ENCODE measurements around the gene FAM78B. TPM values are rescaled to one million over a fixed set of nuclear protein-coding genes. Genes with fewer than 3 reads are reported as not detected.

The FAM78B gene
- total RNA-seq, 1 experiment from 2014 or later = 3.1 TPM

DNA sequence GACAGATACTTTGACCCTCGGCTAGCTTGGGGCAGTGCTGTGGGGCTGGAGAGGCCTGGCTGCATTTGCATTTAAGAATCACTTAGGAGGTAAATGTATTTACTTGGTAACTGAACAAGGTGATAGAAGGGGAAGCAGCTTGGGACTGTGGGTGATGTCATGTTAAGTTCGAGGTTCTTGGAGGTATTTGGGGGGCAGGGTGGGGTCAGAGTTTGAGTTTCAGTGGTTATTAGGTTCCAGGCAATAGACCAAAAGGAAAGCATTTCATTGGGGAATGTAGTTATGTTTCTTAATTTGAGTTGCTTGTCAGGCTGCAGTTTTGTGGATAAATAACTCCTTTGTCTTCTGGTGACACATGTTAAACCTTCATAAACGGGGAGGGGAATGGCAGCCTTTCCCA, 2.4 kb upstream of the FAM78B start:
- no peak for DNase-seq (ENCODE audit: low read depth, low spot score)
- in situ Hi-C loops (cut with HindIII; ENCODE audit: low pct_unique_long_range_greater_than_20kb, low sequenced_read_pairs) = loop anchor here (25.0 kb wide), 1 partner anchor 457 kb away; no protein-coding TSS in a partner anchor

DNA sequence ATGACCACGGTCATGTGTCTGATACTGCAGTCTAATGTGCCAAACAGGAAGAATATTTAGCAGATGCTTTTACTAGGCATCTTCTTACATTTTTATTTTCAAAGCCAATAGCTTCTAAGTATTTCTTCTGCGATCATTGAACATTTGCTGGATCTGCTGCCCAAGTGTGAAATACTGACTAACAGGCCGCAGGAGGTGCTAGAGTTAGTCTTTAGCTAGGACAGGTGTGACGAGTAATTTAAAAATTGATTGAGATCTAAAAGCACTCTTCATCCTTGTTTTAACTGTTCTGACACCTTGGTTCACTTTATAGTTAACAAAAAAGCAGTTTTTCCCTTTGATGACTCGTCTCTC, 748 bp upstream of the FAM78B start:
- no peak for DNase-seq (ENCODE audit: low read depth, low spot score)
- in situ Hi-C loops (cut with HindIII; ENCODE audit: low pct_unique_long_range_greater_than_20kb, low sequenced_read_pairs) = loop anchor here (25.0 kb wide), 1 partner anchor 455 kb away; no protein-coding TSS in a partner anchor

DNA sequence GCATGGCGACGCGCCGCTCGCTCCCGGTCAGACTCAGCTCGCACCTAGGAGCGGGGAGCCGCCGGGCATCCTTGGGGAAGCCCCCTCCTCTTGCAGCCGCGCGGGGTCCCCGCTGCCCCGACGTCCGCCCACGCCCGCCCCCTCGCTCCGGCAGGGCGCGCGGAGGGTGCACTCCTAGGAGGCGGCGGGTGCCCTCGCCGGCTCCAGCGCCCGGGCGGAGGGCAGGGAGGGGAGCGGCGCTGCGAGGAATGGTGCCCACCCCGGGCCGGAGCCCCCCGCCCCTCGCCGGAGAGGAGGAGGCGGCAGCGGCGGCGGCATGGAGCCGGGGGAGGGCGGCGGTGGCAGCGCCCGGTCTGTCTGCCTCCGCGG, 488 bp downstream of the FAM78B start:
- in situ Hi-C loops (cut with HindIII; ENCODE audit: low pct_unique_long_range_greater_than_20kb, low sequenced_read_pairs) = loop anchor here (25.0 kb wide), 1 partner anchor 454 kb away; no protein-coding TSS in a partner anchor
- no peak for DNase-seq (ENCODE audit: low read depth, low spot score)

DNA sequence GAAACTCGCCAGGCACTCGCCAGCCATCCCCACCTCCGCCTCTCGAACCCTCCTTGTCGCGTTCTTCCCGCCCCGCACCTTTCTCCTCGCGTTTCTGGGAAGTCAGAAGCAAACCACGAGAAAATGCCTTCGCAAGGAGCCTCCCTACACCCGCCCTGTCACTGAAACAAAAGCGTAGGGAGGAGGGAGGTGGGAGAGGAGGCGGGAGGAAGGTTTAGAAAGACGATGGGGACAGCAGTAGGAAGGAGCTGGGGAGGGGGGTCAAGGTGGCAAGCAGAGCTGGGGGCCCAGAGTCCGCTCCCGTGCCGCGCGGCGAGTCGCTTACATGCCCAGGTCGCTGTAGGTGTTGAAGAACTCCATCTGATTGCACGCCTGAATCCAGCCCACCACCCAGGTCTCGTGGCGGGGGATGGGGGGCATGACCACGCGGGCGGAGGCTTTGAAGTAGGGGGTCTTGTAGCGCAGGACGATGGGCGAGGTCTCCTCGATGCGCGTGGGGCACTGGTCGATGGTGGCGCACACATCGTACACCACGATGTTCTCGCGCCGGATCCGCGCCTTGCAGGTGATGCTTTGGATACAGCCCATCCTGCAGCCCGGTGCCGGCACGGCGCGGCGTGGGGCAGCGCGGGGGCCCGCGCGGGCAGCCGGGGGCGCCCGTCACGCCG, 1.0 kb downstream of the FAM78B start:
- DNase-seq (ENCODE audit: low read depth, low spot score) = no peak
- in situ Hi-C loops (cut with HindIII; ENCODE audit: low pct_unique_long_range_greater_than_20kb, low sequenced_read_pairs) = loop anchor here (25.0 kb wide), 1 partner anchor 453 kb away; no protein-coding TSS in a partner anchor

DNA sequence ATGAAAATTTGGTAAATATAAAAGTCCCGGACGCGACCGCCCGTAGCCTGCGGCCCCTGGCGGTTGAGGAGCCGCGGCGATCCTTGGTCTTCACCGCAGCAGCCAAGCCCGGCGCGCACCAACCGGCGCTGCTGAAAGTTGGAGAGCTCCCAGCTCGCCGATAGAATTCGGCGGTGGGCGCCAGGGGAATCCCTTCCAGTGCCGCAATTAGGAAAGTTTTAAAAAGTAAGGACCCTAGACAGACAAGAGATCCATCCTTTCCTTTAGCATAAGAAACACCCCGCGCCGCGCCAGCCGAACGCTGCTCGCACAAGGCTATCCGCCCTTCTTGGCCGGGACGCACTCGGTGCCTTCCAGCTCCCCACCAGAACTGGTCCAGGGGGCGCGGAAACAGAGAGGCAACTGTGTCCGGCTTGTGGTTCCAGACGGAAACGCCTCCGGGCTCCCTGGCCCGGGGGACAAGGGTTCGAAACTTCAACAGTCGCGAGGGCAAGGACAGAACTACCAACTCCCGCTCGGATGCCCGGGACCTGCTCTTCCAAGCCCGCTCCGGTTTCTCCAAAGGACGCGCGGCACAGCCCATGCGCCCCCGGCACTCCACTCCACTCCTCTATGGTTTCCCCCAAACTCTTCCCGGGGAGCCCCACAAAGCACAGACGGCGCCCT, 1.7 kb downstream of the FAM78B start:
- DNase-seq (ENCODE audit: low read depth, low spot score) = no peak
- in situ Hi-C loops (cut with HindIII; ENCODE audit: low pct_unique_long_range_greater_than_20kb, low sequenced_read_pairs) = loop anchor here (25.0 kb wide), 1 partner anchor 453 kb away; no protein-coding TSS in a partner anchor

DNA sequence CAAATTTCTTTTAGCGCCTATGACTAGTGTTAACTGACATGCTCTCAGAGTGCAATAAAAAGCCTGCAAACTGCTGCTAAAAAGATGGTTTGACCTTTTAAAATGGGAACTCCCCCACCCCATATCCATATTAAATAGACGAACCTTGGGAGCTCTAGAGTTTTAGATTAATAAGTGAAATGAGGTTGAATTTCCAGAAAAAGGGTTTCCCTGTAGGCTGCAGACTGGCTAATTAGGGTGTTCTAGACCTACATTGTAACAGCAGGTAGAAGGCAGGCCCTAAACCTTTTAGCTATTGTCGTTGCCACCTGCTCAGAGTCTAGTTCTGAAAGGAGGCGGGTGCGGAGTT, 2.2 kb downstream of the FAM78B start:
- DNase-seq (ENCODE audit: low read depth, low spot score) = no peak
- in situ Hi-C loops (cut with HindIII; ENCODE audit: low pct_unique_long_range_greater_than_20kb, low sequenced_read_pairs) = loop anchor here (25.0 kb wide), 1 partner anchor 452 kb away; no protein-coding TSS in a partner anchor

DNA sequence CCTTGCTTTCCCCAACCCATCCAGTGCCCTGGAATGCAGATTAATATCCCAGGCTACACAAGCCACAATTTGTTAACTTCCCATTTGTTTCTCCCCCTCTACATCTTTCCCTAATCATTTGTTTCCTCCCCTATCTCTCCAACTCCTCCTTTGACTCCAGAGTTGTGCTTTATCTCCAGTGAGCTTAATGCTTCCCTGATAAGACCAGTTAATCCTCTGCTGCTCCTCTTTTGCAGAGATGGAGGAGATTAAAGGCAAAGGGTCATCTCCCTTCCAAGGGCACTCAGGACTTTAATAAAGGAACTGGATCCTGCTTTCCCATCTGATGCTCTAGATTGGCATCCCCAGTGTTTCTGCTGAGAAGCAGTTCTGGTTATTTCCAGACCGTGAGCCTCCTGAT, 7.1 kb downstream of the FAM78B start:
- DNase-seq (ENCODE audit: low read depth, low spot score) = no peak
- in situ Hi-C loops (cut with HindIII; ENCODE audit: low pct_unique_long_range_greater_than_20kb, low sequenced_read_pairs) = loop anchor here (25.0 kb wide), 1 partner anchor 447 kb away; no protein-coding TSS in a partner anchor

DNA sequence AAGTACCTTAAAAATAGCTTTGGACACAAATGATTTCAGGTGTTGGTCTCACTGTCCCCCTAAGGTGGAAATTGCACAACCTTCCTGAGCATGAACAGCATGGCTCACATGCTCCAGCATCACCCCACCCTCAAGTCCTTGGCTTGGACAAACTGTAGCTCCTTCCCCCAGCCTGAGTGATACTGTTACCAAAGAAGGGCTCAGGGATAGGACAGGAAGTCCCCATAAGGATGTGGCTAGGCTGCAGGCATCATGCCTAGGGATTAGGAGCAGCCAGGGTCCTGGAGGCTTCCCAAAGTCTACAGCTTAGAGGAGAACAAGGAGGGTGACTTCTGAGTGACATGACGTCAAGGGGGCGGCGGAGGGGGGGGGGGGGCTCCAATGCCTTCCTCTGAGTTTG, 10.1 kb downstream of the FAM78B start:
- no peak for DNase-seq (ENCODE audit: low read depth, low spot score)
- in situ Hi-C loops (cut with HindIII; ENCODE audit: low pct_unique_long_range_greater_than_20kb, low sequenced_read_pairs) = loop anchor here (25.0 kb wide), 1 partner anchor 444 kb away; no protein-coding TSS in a partner anchor

DNA sequence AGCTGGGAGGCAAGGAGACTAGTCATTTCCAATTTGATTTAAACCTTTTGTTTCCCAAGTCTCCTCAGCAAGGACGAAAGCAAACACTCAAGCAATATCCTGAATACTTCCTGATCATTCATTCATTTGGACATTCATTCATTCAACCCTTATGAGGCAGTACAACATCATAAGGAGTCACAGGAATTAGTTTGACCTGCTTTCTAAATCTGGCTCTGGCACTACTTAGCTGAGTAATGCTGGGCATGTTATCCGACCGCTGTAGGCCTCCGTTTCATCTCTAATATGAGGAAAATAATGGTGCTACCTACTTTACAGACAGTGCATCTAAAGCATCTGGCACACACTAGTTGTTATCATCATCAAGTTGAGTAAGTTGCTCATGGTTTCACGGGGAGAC, 11.7 kb downstream of the FAM78B start:
- in situ Hi-C loops (cut with HindIII; ENCODE audit: low pct_unique_long_range_greater_than_20kb, low sequenced_read_pairs) = loop anchor here (25.0 kb wide), 1 partner anchor 443 kb away; no protein-coding TSS in a partner anchor
- no peak for DNase-seq (ENCODE audit: low read depth, low spot score)

DNA sequence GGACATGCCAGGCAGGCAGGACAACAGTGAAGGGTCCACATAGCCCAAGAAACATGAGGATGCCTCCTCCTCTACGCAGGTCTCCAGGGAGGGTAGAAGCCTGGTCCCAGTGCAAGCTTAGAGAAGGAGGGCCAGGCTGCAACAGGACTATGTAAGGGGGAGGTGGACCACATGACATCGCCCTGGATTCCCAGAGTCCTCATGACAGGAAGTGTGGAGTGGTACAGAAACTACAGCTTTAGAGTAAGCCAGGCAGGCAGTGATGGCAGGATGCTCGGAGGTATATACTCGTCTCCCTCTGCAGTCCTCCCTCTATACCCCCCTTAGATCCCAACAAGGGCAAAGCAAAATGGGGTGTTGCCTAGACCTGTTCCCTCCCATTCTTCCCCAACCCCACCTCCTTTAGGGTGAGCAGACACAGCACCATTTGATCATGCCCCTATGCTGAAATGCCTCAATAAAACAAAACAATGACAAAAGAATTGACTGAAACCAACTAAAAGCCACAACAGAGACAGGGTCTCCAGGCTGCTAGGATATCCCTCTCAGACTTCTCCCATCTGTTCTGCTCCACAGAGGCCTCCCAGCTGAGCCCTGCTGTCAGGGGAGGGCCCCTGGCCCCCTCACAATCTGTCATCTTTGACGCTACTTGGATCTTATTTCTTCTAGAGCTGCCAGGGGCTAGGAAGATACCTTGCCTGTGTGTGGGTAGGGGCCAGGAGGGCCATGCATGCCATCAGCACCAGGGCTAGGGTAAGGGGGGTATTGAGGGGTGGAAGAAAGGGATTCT, 13.1 kb downstream of the FAM78B start:
- in situ Hi-C loops (cut with HindIII; ENCODE audit: low pct_unique_long_range_greater_than_20kb, low sequenced_read_pairs) = loop anchor here (25.0 kb wide), 1 partner anchor 441 kb away; no protein-coding TSS in a partner anchor
- no peak for DNase-seq (ENCODE audit: low read depth, low spot score)

DNA sequence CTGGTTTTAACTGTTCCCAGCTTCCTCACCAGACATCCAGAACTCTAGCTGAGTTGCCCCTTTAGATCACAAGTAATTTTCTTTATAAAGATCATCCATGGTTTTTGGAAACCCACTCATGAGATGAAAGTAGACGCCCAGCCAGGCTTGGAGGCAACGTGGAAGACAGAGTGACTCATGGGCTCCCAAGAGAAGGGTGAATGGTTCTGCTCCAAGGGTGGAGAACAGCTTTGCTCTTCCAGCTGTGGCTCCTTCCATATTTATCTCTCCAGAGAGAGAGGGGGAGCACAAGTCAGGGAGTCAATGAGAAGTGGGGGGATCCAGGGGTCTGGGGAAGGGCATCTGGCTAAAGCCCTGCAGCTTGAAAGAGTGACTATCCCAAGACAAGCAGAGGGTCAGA, 13.8 kb downstream of the FAM78B start:
- no peak for DNase-seq (ENCODE audit: low read depth, low spot score)
- in situ Hi-C loops (cut with HindIII; ENCODE audit: low pct_unique_long_range_greater_than_20kb, low sequenced_read_pairs) = loop anchor here (25.0 kb wide), 1 partner anchor 441 kb away; no protein-coding TSS in a partner anchor

DNA sequence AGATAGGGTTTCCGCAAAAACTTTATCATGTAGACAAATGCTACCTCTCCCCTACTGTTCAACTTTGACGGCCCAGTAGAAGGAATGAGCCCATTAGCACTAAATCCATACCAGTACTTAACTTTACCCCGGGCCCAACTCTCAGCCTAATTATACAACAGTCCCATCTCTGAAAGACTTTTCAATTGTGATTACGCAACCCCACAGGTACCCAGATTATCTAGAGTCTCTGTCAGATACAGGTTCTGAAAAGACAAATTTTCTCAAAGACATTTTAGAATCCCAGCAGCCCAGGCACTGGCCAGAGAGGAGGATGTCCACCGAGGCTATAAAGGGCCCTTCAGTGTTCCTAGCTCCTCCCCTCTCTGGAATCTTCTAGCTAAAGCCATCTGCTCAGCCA, 15.0 kb downstream of the FAM78B start:
- DNase-seq (ENCODE audit: low read depth, low spot score) = no peak
- in situ Hi-C loops (cut with HindIII; ENCODE audit: low pct_unique_long_range_greater_than_20kb, low sequenced_read_pairs) = loop anchor here (25.0 kb wide), 1 partner anchor 440 kb away; no protein-coding TSS in a partner anchor

DNA sequence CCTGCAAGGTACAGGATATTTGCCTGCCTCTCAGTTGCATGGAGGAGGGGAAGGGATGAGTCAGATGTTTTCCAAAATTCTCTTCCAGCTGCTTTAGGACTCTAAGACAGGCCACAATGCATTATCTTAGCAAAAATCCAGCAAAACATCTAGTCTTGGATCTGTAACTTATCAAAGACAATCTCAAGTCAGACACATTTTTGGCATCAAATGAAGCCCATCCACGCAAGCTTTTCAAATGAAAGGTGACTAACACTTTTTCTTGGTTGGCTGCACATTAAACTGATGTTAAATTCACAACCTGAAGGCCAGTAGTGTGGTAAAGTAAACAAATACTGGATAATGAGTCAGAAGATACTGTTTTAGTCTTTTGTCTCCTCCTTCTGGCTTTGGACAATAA, 21.3 kb downstream of the FAM78B start:
- in situ Hi-C loops (cut with HindIII; ENCODE audit: low pct_unique_long_range_greater_than_20kb, low sequenced_read_pairs) = no loop called here

DNA sequence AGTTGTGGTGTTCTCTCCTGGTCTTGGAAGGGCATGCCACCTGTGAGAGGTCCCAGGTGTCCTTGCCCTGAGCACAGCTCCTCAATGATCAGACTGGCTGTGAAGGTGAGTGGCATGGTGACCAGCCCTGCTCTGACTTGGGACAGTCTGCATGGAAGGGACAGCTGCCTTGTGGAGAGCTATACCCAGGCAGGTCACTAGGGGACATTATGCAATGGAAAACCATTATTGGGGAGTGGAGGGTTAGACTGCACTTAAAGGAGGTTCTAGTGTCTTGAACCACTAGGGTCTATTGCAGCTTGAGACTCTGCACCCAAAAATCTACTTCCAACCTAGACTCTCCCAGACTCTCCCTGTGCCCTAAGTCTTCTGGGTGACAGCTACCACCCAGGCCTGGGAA, 24.8 kb downstream of the FAM78B start:
- in situ Hi-C loops (cut with HindIII; ENCODE audit: low pct_unique_long_range_greater_than_20kb, low sequenced_read_pairs) = no loop called here
- peak; percentile 15 for DNase-seq (ENCODE audit: low read depth, low spot score)

More for the DNA sequence above, 21.3 kb downstream of the FAM78B start:
- no peak for DNase-seq (ENCODE audit: low read depth, low spot score)

DNA sequence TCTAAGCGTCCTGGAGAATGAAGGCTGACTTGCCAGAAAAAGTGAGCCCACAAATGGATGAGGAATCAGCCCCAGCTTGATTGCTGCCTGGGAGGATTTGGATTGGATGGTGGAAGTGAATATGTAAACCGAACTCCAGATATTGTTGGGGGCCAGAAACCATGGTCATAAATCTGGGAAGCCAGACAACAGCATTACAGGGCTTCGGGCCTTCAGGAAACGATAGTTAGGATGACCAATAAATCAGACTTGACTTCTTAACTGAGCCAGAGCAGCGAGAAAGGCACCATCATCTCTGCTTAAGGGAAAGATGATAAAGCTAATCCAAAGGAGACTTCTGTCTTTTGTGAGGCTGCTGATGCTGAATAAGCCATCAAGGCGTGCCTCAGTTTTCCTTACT, 26.6 kb downstream of the FAM78B start:
- in situ Hi-C loops (cut with HindIII; ENCODE audit: low pct_unique_long_range_greater_than_20kb, low sequenced_read_pairs) = no loop called here
- DNase-seq (ENCODE audit: low read depth, low spot score) = no peak

DNA sequence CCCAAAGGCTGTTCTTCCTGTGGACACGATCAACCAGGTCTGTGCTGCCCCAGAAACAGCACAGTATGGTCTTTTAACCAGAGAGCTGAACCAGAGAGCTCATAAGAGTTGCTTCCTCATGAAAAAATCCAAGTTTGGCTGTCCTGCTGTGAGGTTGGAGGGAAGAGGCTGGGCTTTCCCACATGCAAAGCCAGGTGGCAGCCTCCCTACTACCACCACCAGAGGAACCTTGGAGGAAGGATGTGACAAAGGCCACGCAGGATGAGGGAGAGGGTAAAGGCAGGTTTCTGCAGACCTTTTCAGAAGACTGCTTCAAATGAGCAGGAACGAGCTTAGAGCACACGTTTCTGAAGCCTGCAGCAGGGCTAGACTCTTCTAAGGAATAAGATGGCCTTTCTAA, 27.1 kb downstream of the FAM78B start:
- DNase-seq (ENCODE audit: low read depth, low spot score) = no peak
- in situ Hi-C loops (cut with HindIII; ENCODE audit: low pct_unique_long_range_greater_than_20kb, low sequenced_read_pairs) = no loop called here

DNA sequence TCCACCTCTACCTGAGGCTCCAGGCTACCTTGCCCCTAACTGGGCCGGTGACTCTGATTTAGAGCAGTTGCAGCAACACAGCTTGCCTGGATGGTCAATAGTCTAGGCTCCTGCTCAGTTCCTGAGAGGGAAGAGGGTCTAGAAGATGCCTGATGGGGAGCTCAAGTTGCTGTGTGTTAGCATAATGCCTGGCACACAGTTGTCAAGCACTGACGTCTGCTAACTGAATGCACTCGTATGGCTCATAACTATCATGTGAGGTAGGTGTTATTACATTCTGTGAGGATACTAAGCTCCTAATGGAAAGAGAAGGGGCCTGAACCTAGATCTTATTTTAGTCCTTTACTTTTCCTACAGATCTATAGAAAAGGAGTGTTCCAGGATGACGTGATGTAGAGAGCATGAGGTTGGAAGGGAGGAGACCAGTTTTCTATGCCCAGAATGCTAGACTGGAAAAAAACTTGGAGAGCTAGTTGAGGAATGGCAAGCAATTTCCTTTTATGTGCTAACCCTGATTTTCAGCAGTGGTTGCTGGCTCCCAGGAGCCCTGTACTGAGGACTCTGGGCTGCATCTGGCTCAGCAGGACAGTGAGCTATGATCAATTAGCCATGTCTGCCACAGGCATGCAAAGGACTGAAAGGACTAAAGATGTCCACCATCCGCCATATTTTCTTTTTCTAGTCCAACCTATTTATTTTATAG, 30.0 kb downstream of the FAM78B start:
- DNase-seq (ENCODE audit: low read depth, low spot score) = no peak
- in situ Hi-C loops (cut with HindIII; ENCODE audit: low pct_unique_long_range_greater_than_20kb, low sequenced_read_pairs) = no loop called here

DNA sequence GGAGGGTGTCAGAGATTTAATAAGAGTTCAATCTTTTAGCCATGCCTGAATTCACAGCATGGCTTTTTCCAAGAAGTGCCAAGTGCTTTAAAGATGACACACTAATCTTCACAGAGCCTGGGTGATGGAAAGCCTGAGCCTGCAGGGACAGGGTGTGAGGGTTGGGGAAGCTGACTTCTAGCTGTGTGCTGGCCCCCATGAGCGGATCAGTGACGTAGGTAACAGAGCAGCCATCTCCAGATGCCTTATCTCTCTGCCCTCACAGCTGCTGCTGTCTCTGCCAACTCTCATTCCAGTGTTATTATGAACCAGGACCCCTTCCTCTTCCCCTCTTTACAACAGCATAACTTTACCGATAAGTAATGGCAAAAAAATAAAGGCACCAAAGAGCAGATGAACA, 30.6 kb downstream of the FAM78B start:
- in situ Hi-C loops (cut with HindIII; ENCODE audit: low pct_unique_long_range_greater_than_20kb, low sequenced_read_pairs) = no loop called here
- no peak for DNase-seq (ENCODE audit: low read depth, low spot score)

Measured in SK-MEL-5 (cell line).